ENCODE data around the gene CYGB. TPM values are rescaled to one million over a fixed set of nuclear protein-coding genes. Genes with fewer than 3 reads are reported as not detected.

Gene CYGB
- total RNA-seq, 2 donors from 2014 or later: not detected

Other genes with a start within 250 kb of the CYGB start
- 1 to 10 TPM in 1 of 2 donors, under 1 TPM in 1; 0.85 to 2.1 TPM for gene QRICH2, start 229.4 kb downstream of the CYGB start, total RNA-seq
- 10 to 100 TPM; 24.5 to 29.7 TPM for gene PRPSAP1, start 183.8 kb downstream of the CYGB start, total RNA-seq
- 10 to 100 TPM; 10.5 to 12.4 TPM for gene SPHK1, start 153.1 kb downstream of the CYGB start, total RNA-seq
- 10 to 100 TPM; 35.3 to 38.7 TPM for gene UBE2O, start 84.6 kb downstream of the CYGB start, total RNA-seq
- gene AANAT, start 70.1 kb downstream of the CYGB start, total RNA-seq: not detected
- 10 to 100 TPM; 33.3 to 56.5 TPM for gene RHBDF2, start 36.3 kb downstream of the CYGB start, total RNA-seq
- not detected for gene PRCD, start 2.3 kb upstream of the CYGB start, total RNA-seq
- gene ST6GALNAC2, start 48.2 kb upstream of the CYGB start, total RNA-seq: under 1 TPM in 1 of 2 donors, not detected in 1; 0.29 TPM
- gene ST6GALNAC1, start 106.0 kb upstream of the CYGB start, total RNA-seq: 1 to 10 TPM; 1.4 to 2.5 TPM
- 1 to 10 TPM; 7.3 to 7.4 TPM for gene MXRA7, start 173.3 kb upstream of the CYGB start, total RNA-seq
- 100 to 1,000 TPM in 1 of 2 donors, 10 to 100 TPM in 1; 99.1 to 144 TPM for gene JMJD6, start 188.9 kb upstream of the CYGB start, total RNA-seq
- gene METTL23, start 189.1 kb upstream of the CYGB start, total RNA-seq: 10 to 100 TPM; 31.6 to 35.7 TPM
- gene SRSF2, start 199.6 kb upstream of the CYGB start, total RNA-seq: 100 to 1,000 TPM; 254 to 438 TPM
- gene MFSD11, start 200.4 kb upstream of the CYGB start, total RNA-seq: 10 to 100 TPM; 20.9 to 28.6 TPM